HG03039 (cell line): ENCODE measurements around the gene EML1.
"Not testable (repeated sequence)": the region's sequence is repeated elsewhere in the genome, so short reads cannot be mapped to it uniquely, and the experiment has no call there.

ENCODE experiments used
- ATAC-seq: cut with Tn5 transposase; IDR thresholded peaks from one replicate; pipeline ENCODE4 v1.9.1; 2021; ENCODE audit warnings: mild to moderate bottlenecking, moderate library complexity; ENCODE audit not compliant: unreplicated experiment

EML1 gene

GRCh38 chr14:99930420-99931274, 137.4 kb downstream of the EML1 start:
- peak; percentile 83 for ATAC-seq

- no peak for ATAC-seq
These were observed 138.1 kb downstream of the EML1 start for GRCh38 chr14:99931308-99931707.

- no peak for ATAC-seq
These were observed 142.8 kb downstream of the EML1 start for GRCh38 chr14:99936056-99936455.

- ATAC-seq: no peak
These were observed 143.7 kb downstream of the EML1 start for GRCh38 chr14:99936738-99937474.

- ATAC-seq: no peak
These were observed 144.4 kb downstream of the EML1 start for GRCh38 chr14:99937475-99938244.

- no peak for ATAC-seq
These were observed 145.2 kb downstream of the EML1 start for GRCh38 chr14:99938376-99938775.

- ATAC-seq: no peak
These were observed 145.7 kb downstream of the EML1 start for GRCh38 chr14:99938896-99939295.

GRCh38 chr14:99939421-99939820, 146.2 kb downstream of the EML1 start:
- ATAC-seq: no peak

- no peak for ATAC-seq
These were observed 146.9 kb downstream of the EML1 start for GRCh38 chr14:99940064-99940463.

GRCh38 chr14:99941211-99941610, 148.0 kb downstream of the EML1 start:
- no peak for ATAC-seq

- ATAC-seq: no peak
These were observed 150.4 kb downstream of the EML1 start for GRCh38 chr14:99943620-99944019.

GRCh38 chr14:99944241-99944651, 151.0 kb downstream of the EML1 start:
- no peak for ATAC-seq

GRCh38 chr14:99945732-99946651, 152.8 kb downstream of the EML1 start:
- ATAC-seq: no peak

GRCh38 chr14:99946652-99947489, 153.7 kb downstream of the EML1 start:
- no peak for ATAC-seq

- ATAC-seq: no peak
These were observed 154.5 kb downstream of the EML1 start for GRCh38 chr14:99947695-99948094.

- ATAC-seq: not testable (repeated sequence)
These were observed 156.0 kb downstream of the EML1 start for GRCh38 chr14:99949011-99949732.

GRCh38 chr14:99950181-99950580, 157.0 kb downstream of the EML1 start:
- no peak for ATAC-seq

GRCh38 chr14:99951085-99951484, 157.9 kb downstream of the EML1 start:
- ATAC-seq: no peak

- ATAC-seq: no peak
These were observed 158.8 kb downstream of the EML1 start for GRCh38 chr14:99952039-99952438.
